Adrenal gland (tissue), 5 donors: Measurements from ENCODE around the gene PRKACA.

Experiments
- POLR2A ChIP-seq, 2 donors: fragments of 450-650 bp; IDR thresholded peaks; one replicate each; pipeline ENCODE4 v1.6.1; 2017; ENCODE audit warnings: antibody characterized with exemption in 2 of 2, mild to moderate bottlenecking in 2 of 2, moderate library complexity in 1 of 2
- TF ChIP-seq, protein P1 (sequence below), 6 experiments: fragments of 450-650 bp in 4 of 6; fragments of 200-600 bp in 2 of 6; sonication (generic) in 1 of 6; IDR thresholded peaks; 1 replicate in 5 of 6; 2 replicates in 1 of 6; pipeline versions ENCODE4 v1.5.1 to v1.8.0; 2016 to 2021; ENCODE audit warnings: antibody characterized with exemption in 6 of 6, mild to moderate bottlenecking in 2 of 6, moderate library complexity in 1 of 6
- donor health status: DM: no; HTN: no; CAD: no.

DNA sequence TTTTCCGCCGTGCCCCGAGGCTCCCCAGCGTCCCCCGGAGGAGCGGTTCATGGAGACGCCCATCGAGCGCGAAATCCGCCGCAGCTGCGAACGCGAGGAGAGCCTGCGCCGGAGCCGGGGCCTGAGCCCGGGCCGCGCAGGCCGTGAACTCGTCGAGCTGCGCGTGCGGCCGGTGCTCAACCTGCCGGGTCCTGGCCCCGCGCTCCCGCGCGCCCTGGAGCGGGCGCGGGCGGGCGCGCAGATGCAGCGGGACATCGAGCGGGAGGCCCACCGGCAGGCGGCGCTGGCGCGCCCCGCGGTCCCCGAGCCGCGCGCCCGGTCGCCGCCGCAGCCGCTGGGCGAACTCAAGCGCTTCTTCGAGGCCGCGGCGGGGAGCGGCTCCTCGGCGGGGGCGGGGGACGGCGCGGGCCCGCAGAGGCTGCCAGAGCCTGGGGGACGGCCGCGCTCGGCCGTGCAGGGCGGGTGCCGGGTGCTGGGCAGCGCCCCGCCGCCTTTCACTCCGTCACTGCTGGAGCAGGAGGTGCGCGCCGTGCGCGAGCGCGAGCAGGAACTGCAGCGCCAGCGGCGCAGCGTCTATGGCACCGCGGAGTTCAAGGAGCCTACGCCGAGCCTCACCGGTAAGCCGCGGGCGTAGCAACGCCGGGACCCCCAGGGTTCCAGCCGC, 44.2 kb downstream of the PRKACA start:
- peak; percentile 56 to 78 for TF ChIP-seq POLR2A (IDR thresholded peaks at IDR 0.05)
- TF ChIP-seq, protein P1, sequence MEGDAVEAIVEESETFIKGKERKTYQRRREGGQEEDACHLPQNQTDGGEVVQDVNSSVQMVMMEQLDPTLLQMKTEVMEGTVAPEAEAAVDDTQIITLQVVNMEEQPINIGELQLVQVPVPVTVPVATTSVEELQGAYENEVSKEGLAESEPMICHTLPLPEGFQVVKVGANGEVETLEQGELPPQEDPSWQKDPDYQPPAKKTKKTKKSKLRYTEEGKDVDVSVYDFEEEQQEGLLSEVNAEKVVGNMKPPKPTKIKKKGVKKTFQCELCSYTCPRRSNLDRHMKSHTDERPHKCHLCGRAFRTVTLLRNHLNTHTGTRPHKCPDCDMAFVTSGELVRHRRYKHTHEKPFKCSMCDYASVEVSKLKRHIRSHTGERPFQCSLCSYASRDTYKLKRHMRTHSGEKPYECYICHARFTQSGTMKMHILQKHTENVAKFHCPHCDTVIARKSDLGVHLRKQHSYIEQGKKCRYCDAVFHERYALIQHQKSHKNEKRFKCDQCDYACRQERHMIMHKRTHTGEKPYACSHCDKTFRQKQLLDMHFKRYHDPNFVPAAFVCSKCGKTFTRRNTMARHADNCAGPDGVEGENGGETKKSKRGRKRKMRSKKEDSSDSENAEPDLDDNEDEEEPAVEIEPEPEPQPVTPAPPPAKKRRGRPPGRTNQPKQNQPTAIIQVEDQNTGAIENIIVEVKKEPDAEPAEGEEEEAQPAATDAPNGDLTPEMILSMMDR (IDR thresholded peaks at IDR 0.05): peak in 3 of 6 experiments; percentile 48 to 91 (median 85)
